Measurements from ENCODE around the gene GRIK4.

Gene GRIK4

GRCh38 chr11:120517390-120517761, 5.8 kb downstream of the GRIK4 start:
- Histone ChIP-seq H3K9me3 (ENCODE audit: low read length) (no peaks in the 10 kb centered on the region), H3K27ac (ENCODE audit: low read depth, low read length, poor library complexity, severe bottlenecking) (no peak overlapping the region), H3K4me1 (ENCODE audit: insufficient read depth, low read length, severe bottlenecking) (no peaks in the 10 kb centered on the region), H3K4me2 (ENCODE audit: low read length) (no peak overlapping the region), H3K9ac (ENCODE audit: low read length) (no peak overlapping the region), H3F3A (ENCODE audit: insufficient read depth, low read length) (no peaks in the 10 kb centered on the region), H3K79me2 (ENCODE audit: insufficient read depth, low read length) (no peaks in the 10 kb centered on the region), H4K20me1 (ENCODE audit: insufficient read depth, low read length) (no peaks in the 10 kb centered on the region), H3K27me3 (ENCODE audit: insufficient read depth, low read length) (no peaks in the 10 kb centered on the region), H3K4me3 (ENCODE audit: low read depth, low read length, poor library complexity, severe bottlenecking) (no peak overlapping the region), H3K9me2 (ENCODE audit: low read depth, low read length) (no peaks in the 10 kb centered on the region), H2AFZ (ENCODE audit: low read length) (no peak overlapping the region), H3K36me3 (ENCODE audit: insufficient read depth, low read length) (no peaks in the 10 kb centered on the region)
- TF ChIP-seq CTCF (IDR thresholded peaks at IDR 0.05; ENCODE audit: low read length): no peak
- TF ChIP-seq EZH2 (IDR thresholded peaks at IDR 0.05; ENCODE audit: borderline replicate concordance, low read length): no peak

- Histone ChIP-seq H3K9me3 (ENCODE audit: low read length) (no peaks in the 10 kb centered on the region), H3K4me3 (ENCODE audit: low read depth, low read length, poor library complexity, severe bottlenecking) (no peak overlapping the region), H3K9me2 (ENCODE audit: low read depth, low read length) (no peaks in the 10 kb centered on the region), H3K4me1 (ENCODE audit: insufficient read depth, low read length, severe bottlenecking) (no peaks in the 10 kb centered on the region), H3K9ac (ENCODE audit: low read length) (no peak overlapping the region), H2AFZ (ENCODE audit: low read length) (no peak overlapping the region), H3K36me3 (ENCODE audit: insufficient read depth, low read length) (no peaks in the 10 kb centered on the region), H3K79me2 (ENCODE audit: insufficient read depth, low read length) (no peaks in the 10 kb centered on the region), H3K27me3 (ENCODE audit: insufficient read depth, low read length) (no peaks in the 10 kb centered on the region), H3K27ac (ENCODE audit: low read depth, low read length, poor library complexity, severe bottlenecking) (no peak overlapping the region), H3F3A (ENCODE audit: insufficient read depth, low read length) (no peaks in the 10 kb centered on the region), H3K4me2 (ENCODE audit: low read length) (no peak overlapping the region), H4K20me1 (ENCODE audit: insufficient read depth, low read length) (no peaks in the 10 kb centered on the region)
- TF ChIP-seq EZH2 (IDR thresholded peaks at IDR 0.05; ENCODE audit: borderline replicate concordance, low read length) (no peak), CTCF (IDR thresholded peaks at IDR 0.05; ENCODE audit: low read length) (no peak)
These were observed 6.3 kb downstream of the GRIK4 start for GRCh38 chr11:120517801-120518291.

GRCh38 chr11:120518356-120518755, 6.8 kb downstream of the GRIK4 start:
- Histone ChIP-seq H3K79me2 (ENCODE audit: insufficient read depth, low read length) (no peaks in the 10 kb centered on the region), H2AFZ (ENCODE audit: low read length) (no peak overlapping the region), H3K9ac (ENCODE audit: low read length) (no peak overlapping the region), H3K36me3 (ENCODE audit: insufficient read depth, low read length) (no peaks in the 10 kb centered on the region), H4K20me1 (ENCODE audit: insufficient read depth, low read length) (no peaks in the 10 kb centered on the region), H3K4me3 (ENCODE audit: low read depth, low read length, poor library complexity, severe bottlenecking) (no peak overlapping the region), H3K9me3 (ENCODE audit: low read length) (no peaks in the 10 kb centered on the region), H3K27ac (ENCODE audit: low read depth, low read length, poor library complexity, severe bottlenecking) (no peak overlapping the region), H3K4me1 (ENCODE audit: insufficient read depth, low read length, severe bottlenecking) (no peaks in the 10 kb centered on the region), H3F3A (ENCODE audit: insufficient read depth, low read length) (no peaks in the 10 kb centered on the region), H3K27me3 (ENCODE audit: insufficient read depth, low read length) (no peaks in the 10 kb centered on the region), H3K9me2 (ENCODE audit: low read depth, low read length) (no peaks in the 10 kb centered on the region), H3K4me2 (ENCODE audit: low read length) (no peak overlapping the region)
- TF ChIP-seq EZH2 (IDR thresholded peaks at IDR 0.05; ENCODE audit: borderline replicate concordance, low read length): no peak
- no peak for TF ChIP-seq CTCF (IDR thresholded peaks at IDR 0.05; ENCODE audit: low read length)

Data from OCI-LY1 (cell line).